Erythroblast (primary cell): ENCODE results near the gene PDZK1IP1.
"Not testable (repeated sequence)": the region's sequence is repeated elsewhere in the genome, so short reads cannot be mapped to it uniquely, and the experiment has no call there.

Experiments
- DNase-seq, 2 experiments: peaks; one replicate each; lab custom pipeline; 2025; lab: John Stamatoyannopoulos, UW
- GATA1 ChIP-seq: IDR thresholded peaks from 2 replicates; pipeline ENCODE4 v1.6.1; 2011; ENCODE audit warnings: low read depth, mild to moderate bottlenecking, control low read depth, low read length, moderate library complexity
- POLR2A ChIP-seq: IDR thresholded peaks from 2 replicates; pipeline ENCODE4 v1.6.1; 2011; ENCODE audit warnings: mild to moderate bottlenecking, low read length

The PDZK1IP1 gene

DNA sequence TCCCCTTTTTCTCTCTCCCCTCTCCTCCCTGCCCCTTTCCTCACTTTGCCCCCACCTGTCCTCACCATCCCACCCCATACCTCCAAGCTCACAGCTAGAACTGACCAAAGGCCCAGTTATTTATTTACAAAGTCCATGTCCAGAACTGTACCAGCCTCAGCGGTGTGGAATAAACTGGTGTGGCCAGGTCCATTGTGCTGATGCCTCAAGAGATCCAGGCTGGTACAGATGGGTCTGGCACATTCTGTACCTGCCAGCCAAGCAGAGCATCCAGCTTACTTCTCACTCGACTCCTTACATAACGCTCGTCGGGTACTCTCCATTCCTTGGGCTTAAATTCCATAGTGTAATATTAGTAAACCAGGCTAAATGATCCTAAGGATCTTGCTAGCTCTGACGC lies 11.8 kb downstream of the PDZK1IP1 start:
- no peak for DNase-seq

GRCh38 chr1:47175227-47175934 lies 14.5 kb downstream of the PDZK1IP1 start:
- TF ChIP-seq POLR2A (no peak), GATA1 (no peak)
- DNase-seq: peak; percentile 68 to 80

More for the DNA sequence above, 11.8 kb downstream of the PDZK1IP1 start:
- TF ChIP-seq POLR2A (no peak), GATA1 (no peak)

DNA sequence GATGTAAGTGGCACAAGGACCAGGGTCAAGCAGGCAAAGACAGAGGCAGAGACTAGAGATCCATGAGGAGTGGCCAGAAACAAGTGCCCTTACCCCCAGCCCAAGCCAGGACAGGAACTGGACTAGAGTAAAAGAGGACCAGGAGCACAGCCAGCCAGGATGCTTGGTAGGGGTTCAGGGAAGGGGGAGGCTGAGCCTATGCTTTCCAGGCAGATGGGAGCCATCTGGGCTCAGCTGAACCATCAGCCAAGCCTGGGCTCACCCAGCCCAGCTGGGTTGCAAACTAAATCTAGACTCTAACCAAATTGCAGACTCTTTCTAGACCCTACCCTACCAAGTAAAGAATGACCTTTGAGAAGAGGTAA lies 15.2 kb downstream of the PDZK1IP1 start:
- no peak for TF ChIP-seq GATA1
- no peak for TF ChIP-seq POLR2A
- DNase-seq: no peak

DNA sequence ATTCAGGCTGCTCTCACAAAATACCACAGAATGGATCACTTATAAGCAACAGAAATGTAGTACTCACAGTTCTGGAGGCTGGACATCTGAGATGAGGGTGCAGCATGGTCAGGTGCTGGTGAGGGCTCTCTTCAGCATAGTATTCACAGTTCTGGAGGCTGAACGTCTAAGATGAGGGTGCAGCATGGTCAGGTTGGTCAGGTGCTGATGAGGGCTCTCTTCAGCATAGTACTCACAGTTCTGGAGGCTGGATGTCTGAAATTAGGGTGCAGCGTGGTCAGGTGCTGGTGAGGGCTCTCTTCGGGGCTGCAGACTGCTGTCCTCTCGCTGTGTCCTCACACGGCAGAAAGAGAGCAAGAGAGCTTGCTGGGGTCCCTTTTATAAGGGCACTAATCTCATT lies 17.1 kb downstream of the PDZK1IP1 start:
- no peak for TF ChIP-seq GATA1
- TF ChIP-seq POLR2A: no peak
- no peak for DNase-seq

- TF ChIP-seq POLR2A: no peak
- TF ChIP-seq GATA1: no peak
- DNase-seq: no peak
Measured at GRCh38 chr1:47164552-47164951, 25.3 kb downstream of the PDZK1IP1 start.

DNA sequence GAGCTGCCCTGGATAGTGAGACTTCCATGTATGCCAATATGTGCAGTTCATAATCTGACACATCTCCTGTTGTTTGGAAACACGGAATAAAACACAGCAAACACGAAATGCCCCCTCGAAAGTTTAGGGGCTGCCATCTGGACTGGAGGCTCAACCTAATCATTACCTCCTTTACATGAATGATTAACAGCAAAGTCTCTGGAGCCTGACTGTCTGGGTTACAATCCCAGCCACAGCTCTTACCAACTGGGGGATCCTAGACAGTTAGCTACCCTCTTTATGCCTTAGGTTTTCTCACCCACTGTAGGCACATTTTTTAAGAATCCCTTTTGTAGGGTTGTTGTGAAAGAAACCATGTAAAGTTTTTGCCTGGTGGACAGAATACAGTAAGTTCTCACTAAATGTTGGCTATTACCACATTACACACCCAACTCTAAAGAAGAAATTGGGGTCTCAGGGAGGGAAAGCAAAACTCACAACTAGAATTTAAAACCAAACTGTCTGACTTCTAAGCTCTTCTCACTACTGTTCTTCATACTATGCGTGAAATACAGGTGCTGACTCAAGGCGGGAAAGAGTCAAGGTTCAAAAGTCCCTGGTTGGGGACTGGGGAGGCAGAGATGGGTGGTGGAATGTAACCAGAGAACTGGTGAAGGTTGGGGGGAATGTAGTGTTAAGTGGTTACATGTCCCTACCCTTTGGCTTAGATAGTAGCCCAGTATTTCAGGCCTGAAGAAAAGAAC lies 28.4 kb downstream of the PDZK1IP1 start:
- no peak for DNase-seq
- TF ChIP-seq GATA1: no peak
- no peak for TF ChIP-seq POLR2A

DNA sequence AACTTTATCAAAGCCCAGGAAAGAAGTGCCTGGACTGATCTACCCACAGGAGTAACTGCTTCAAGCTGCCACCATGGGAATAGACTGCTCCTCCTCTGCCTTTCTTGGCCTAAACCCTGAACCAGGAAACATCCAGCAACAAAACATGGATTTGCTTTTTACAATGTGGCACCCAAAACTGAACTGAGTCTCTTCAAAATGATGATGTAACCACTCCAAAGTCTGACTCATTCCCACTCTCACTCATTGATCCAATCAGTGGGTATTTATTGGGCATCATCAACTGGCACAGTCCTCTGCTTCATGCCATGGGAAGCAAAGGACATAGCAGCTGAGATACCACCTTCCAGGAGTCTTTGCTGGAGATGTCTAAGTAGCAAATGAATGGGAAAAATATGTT lies 29.1 kb downstream of the PDZK1IP1 start:
- no peak for DNase-seq
- no peak for TF ChIP-seq GATA1
- no peak for TF ChIP-seq POLR2A

DNA sequence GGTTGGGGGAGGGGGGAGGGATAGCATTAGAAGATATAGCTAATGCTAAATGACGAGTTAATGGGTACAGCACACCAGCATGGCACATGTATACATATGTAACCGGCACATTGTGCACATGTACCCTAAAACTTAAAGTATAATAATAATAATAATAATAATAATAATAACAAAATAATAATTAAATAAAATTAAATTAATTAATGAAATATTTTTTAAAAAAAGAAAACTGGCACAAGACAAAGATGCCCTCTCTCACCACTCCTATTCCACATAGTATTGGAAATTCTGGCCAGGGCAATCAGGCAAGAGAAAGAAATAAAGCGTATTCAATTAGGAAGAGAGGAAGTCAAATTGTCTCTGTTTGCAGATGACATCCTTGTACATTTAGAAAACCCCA lies 31.9 kb downstream of the PDZK1IP1 start:
- DNase-seq: not testable (repeated sequence)

- not testable (repeated sequence) for DNase-seq
Measured at GRCh38 chr1:47156457-47156856, 33.4 kb downstream of the PDZK1IP1 start.

DNA sequence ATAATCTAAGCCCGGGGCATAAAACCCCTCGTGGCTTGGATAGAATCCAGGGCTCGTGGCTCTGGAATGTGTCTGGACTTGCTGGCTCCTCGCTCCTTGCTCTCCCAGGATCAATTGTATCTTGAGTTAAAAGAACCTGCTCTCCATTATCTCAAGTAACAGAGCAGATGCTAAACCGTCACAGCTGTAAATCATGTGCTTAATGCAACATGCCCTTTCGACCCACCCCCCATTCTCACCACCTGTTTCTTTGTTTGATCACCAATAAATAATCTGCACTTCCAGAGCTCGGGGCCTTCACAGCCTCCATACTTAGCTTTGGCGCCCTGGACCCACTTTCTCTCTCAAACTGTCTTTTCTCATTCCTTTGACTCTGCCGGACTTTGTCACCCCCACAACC lies 40.7 kb downstream of the PDZK1IP1 start:
- DNase-seq: not testable (repeated sequence)

- no peak for TF ChIP-seq GATA1
- no peak for TF ChIP-seq POLR2A
- no peak for DNase-seq
Measured at GRCh38 chr1:47147047-47147785, 42.6 kb downstream of the PDZK1IP1 start.

- not testable (repeated sequence) for DNase-seq
Measured at GRCh38 chr1:47146495-47146894, 43.3 kb downstream of the PDZK1IP1 start.

DNA sequence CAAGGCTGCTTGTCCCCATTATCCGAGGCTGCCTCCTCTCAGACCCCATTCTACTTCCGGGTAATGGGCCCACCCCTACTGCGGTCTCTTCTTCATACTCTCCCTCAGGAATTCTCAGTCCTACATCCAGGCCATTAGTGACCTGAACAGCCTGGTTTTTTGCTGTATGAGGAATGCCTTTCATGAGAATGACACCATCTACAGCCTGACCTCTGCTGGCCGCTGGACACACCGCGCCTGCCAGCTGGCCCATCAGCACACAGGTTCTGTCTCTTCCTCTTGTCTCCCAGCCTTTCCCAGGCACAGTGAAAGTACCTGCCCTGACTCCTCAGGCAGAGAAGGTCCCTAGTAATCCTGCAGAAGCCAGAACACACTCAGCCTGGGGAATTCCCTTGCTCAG lies 46.2 kb downstream of the PDZK1IP1 start:
- not testable (repeated sequence) for DNase-seq

- not testable (repeated sequence) for DNase-seq
Measured at GRCh38 chr1:47140358-47140757, 49.5 kb downstream of the PDZK1IP1 start.

GRCh38 chr1:47137925-47138615 lies 51.8 kb downstream of the PDZK1IP1 start:
- TF ChIP-seq GATA1: no peak
- no peak for TF ChIP-seq POLR2A

More at GRCh38 chr1:47137925-47138615, 51.8 kb downstream of the PDZK1IP1 start:
- no peak for DNase-seq
